H7 (cell line): ENCODE measurements around the gene EPHX1. TPM values are rescaled to one million over a fixed set of nuclear protein-coding genes. Genes with fewer than 3 reads are reported as not detected.
"Not testable (repeated sequence)": the region's sequence is repeated elsewhere in the genome, so short reads cannot be mapped to it uniquely, and the experiment has no call there.

Experiments
- DNase-seq: peaks from one replicate; pipeline ENCODE4 v3.0.0; 2012
- H3K27me3 ChIP-seq: 2 replicates; pipeline ENCODE4 v1.6.0; 2011; ENCODE audit warnings: mild to moderate bottlenecking, low read length; ENCODE audit not compliant: control insufficient read depth, insufficient read depth
- H3K36me3 ChIP-seq: replicated peaks from 2 replicates; pipeline ENCODE4 v1.5.1; 2011; ENCODE audit warnings: low read length; ENCODE audit not compliant: control insufficient read depth, insufficient read depth
- H3K4me3 ChIP-seq: 2 replicates; pipeline ENCODE4 v1.5.1; 2011; ENCODE audit warnings: low read depth, mild to moderate bottlenecking, control low read depth, low read length, moderate library complexity; ENCODE audit not compliant: insufficient read depth
- total RNA-seq: library from RNA; depleted of rRNA; stranded (reverse); fragments of >200 nt; shearing (Covaris generic); gene quantifications from 2 replicates; pipeline ENCODE4 v1.2.3, GENCODE V29; 2014; rRNA removed

Gene EPHX1
- 41.6 and 52.1 TPM in 2 replicates for total RNA-seq

GRCh38 chr1:225809842-225810578 lies at the start of gene EPHX1:
Gene EPHX1 (plus strand): TSS chr1:225810124. CDS start chr1:225828730, 18,606 bp downstream.
- Histone ChIP-seq H3K36me3 (peaks cover 3% of the 10 kb centered on the region), H3K4me3 (peak within 1 kb of the TSS; percentile 86), H3K27me3 (no peaks in the 10 kb centered on the region)
- peak; percentile 95 for DNase-seq

GRCh38 chr1:225760531-225760930 lies 49.4 kb upstream of the EPHX1 start:
- no peaks in the 10 kb centered on the region for H3K36me3 ChIP-seq
- no peaks in the 10 kb centered on the region for H3K27me3 ChIP-seq
- no peak overlapping the region for H3K4me3 ChIP-seq
- no peak for DNase-seq

GRCh38 chr1:225761395-225761794 lies 48.5 kb upstream of the EPHX1 start:
- DNase-seq, H3K27me3 ChIP-seq, H3K36me3 ChIP-seq, H3K4me3 ChIP-seq: not testable (repeated sequence)

- Histone ChIP-seq H3K4me3 (no peak overlapping the region), H3K36me3 (no peaks in the 10 kb centered on the region), H3K27me3 (no peaks in the 10 kb centered on the region)
- DNase-seq: no peak
These were observed 47.9 kb upstream of the EPHX1 start for GRCh38 chr1:225762002-225762441.

GRCh38 chr1:225762444-225762843 lies 47.5 kb upstream of the EPHX1 start:
- H3K36me3 ChIP-seq: no peaks in the 10 kb centered on the region
- H3K4me3 ChIP-seq: no peak overlapping the region
- H3K27me3 ChIP-seq: no peaks in the 10 kb centered on the region
- DNase-seq: no peak

GRCh38 chr1:225763716-225764548 lies 46.0 kb upstream of the EPHX1 start:
- Histone ChIP-seq H3K36me3 (no peaks in the 10 kb centered on the region), H3K4me3 (no peak overlapping the region), H3K27me3 (no peaks in the 10 kb centered on the region)
- no peak for DNase-seq

- Histone ChIP-seq H3K36me3 (no peaks in the 10 kb centered on the region), H3K4me3 (no peak overlapping the region), H3K27me3 (no peaks in the 10 kb centered on the region)
- DNase-seq: no peak
These were observed 43.8 kb upstream of the EPHX1 start for GRCh38 chr1:225765982-225766674.

- H3K27me3 ChIP-seq: no peaks in the 10 kb centered on the region
- no peak overlapping the region for H3K4me3 ChIP-seq
- no peak for DNase-seq
- no peaks in the 10 kb centered on the region for H3K36me3 ChIP-seq
These were observed 42.8 kb upstream of the EPHX1 start for GRCh38 chr1:225766967-225767633.

GRCh38 chr1:225767634-225768540 lies 42.0 kb upstream of the EPHX1 start:
- Histone ChIP-seq H3K4me3 (no peak overlapping the region), H3K36me3 (no peaks in the 10 kb centered on the region), H3K27me3 (no peaks in the 10 kb centered on the region)
- peak; percentile 54 for DNase-seq

GRCh38 chr1:225768662-225769426 lies 41.1 kb upstream of the EPHX1 start:
- H3K27me3 ChIP-seq: no peaks in the 10 kb centered on the region
- no peaks in the 10 kb centered on the region for H3K36me3 ChIP-seq
- DNase-seq: no peak
- H3K4me3 ChIP-seq: no peak overlapping the region

GRCh38 chr1:225769687-225770086 lies 40.2 kb upstream of the EPHX1 start:
- no peaks in the 10 kb centered on the region for H3K27me3 ChIP-seq
- H3K4me3 ChIP-seq: no peak overlapping the region
- H3K36me3 ChIP-seq: no peaks in the 10 kb centered on the region
- no peak for DNase-seq

- peak; percentile 60 for DNase-seq
These were observed 39.2 kb upstream of the EPHX1 start for GRCh38 chr1:225770561-225771248.

More at GRCh38 chr1:225770561-225771248, 39.2 kb upstream of the EPHX1 start:
- Histone ChIP-seq H3K27me3 (no peaks in the 10 kb centered on the region), H3K4me3 (no peak overlapping the region), H3K36me3 (no peaks in the 10 kb centered on the region)
